ENCODE results near the gene ENAH. TPM values are rescaled to one million over a fixed set of nuclear protein-coding genes. Genes with fewer than 3 reads are reported as not detected.

Gene ENAH
- total RNA-seq, 1 donor from 2014 or later: 50.0 TPM

DNA sequence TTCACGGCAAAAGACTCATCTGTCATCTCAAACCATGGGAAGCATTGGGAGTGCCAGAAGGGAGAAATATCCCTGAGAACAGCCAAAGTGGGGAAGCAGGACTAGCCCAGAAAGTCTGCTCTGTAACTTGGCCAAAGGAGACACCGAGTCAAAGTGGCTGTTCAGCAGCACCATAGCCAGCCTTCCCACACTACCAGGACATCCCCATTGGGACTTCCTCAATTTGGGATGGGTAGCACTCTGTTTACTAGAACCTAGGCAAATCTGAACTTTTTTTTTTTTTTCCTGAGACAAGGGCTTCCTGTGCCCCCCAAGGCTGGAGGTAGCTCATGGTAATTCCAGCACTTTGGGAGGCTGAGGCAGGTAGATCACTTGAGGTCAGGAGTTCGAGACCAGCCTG, 93.0 kb downstream of the ENAH start:
- TF ChIP-seq, protein P1, sequence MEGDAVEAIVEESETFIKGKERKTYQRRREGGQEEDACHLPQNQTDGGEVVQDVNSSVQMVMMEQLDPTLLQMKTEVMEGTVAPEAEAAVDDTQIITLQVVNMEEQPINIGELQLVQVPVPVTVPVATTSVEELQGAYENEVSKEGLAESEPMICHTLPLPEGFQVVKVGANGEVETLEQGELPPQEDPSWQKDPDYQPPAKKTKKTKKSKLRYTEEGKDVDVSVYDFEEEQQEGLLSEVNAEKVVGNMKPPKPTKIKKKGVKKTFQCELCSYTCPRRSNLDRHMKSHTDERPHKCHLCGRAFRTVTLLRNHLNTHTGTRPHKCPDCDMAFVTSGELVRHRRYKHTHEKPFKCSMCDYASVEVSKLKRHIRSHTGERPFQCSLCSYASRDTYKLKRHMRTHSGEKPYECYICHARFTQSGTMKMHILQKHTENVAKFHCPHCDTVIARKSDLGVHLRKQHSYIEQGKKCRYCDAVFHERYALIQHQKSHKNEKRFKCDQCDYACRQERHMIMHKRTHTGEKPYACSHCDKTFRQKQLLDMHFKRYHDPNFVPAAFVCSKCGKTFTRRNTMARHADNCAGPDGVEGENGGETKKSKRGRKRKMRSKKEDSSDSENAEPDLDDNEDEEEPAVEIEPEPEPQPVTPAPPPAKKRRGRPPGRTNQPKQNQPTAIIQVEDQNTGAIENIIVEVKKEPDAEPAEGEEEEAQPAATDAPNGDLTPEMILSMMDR (IDR thresholded peaks at IDR 0.05; ENCODE audit: insufficient read depth, low read length, severe bottlenecking): no peak
- Histone ChIP-seq H3K4me3 (ENCODE audit: low read depth, low read length) (no peak overlapping the region), H3K27me3 (ENCODE audit: control insufficient read depth, insufficient read depth, low read length) (no peaks in the 10 kb centered on the region), H3K36me3 (ENCODE audit: control insufficient read depth, insufficient read depth, low read length) (peaks cover 1% of the 10 kb centered on the region)
- FAIRE-seq (no peak), DNase-seq (ENCODE audit: low read depth) (no peak)

DNA sequence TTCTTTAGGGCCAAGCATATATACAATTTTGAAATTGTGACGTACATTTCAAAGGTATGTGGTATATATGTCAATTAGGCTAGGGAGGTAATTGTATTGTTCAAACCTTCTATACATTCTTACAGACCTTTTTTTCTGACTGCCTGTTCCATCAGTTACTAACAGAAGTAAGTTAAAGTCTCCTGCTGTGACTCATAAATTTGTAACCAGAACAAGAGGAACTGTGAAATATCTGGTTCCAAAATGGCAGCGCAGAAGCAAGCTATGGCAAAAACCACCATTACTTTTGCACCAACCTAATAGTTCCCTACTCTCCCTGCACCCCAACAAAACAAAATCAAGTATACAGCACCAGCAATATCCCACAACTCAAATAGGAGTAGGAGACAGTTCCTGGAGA, 93.6 kb downstream of the ENAH start:
- peaks cover 1% of the 10 kb centered on the region for H3K36me3 ChIP-seq (ENCODE audit: control insufficient read depth, insufficient read depth, low read length)
- H3K27me3 ChIP-seq (ENCODE audit: control insufficient read depth, insufficient read depth, low read length): no peaks in the 10 kb centered on the region
- H3K4me3 ChIP-seq (ENCODE audit: low read depth, low read length): no peak overlapping the region
- TF ChIP-seq, protein P1 (IDR thresholded peaks at IDR 0.05; ENCODE audit: insufficient read depth, low read length, severe bottlenecking): no peak
- FAIRE-seq: no peak
- peak; percentile 12 for DNase-seq (ENCODE audit: low read depth)

DNA sequence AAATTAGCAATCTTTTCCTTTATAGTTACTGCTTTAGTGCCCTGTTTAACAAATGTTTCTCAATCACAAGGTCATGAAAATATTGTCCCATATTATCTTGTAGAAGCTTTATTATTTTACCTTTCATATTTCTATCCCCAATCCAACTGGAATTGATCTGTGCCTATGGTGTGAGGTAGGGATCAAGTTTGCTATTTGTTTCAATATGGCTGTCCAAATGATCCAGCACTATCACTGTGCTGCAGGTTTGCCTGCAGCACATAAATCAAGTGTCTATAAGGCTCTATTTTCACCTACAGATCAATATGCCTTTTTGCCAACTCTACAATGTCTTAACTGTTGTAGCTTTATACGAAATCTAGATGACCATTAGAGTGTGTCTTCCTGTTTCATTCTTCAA, 96.2 kb downstream of the ENAH start:
- no peak overlapping the region for H3K4me3 ChIP-seq (ENCODE audit: low read depth, low read length)
- FAIRE-seq (no peak), DNase-seq (ENCODE audit: low read depth) (no peak)
- TF ChIP-seq, protein P1 (IDR thresholded peaks at IDR 0.05; ENCODE audit: insufficient read depth, low read length, severe bottlenecking): no peak
- no peaks in the 10 kb centered on the region for H3K27me3 ChIP-seq (ENCODE audit: control insufficient read depth, insufficient read depth, low read length)
- peaks cover 1% of the 10 kb centered on the region for H3K36me3 ChIP-seq (ENCODE audit: control insufficient read depth, insufficient read depth, low read length)

DNA sequence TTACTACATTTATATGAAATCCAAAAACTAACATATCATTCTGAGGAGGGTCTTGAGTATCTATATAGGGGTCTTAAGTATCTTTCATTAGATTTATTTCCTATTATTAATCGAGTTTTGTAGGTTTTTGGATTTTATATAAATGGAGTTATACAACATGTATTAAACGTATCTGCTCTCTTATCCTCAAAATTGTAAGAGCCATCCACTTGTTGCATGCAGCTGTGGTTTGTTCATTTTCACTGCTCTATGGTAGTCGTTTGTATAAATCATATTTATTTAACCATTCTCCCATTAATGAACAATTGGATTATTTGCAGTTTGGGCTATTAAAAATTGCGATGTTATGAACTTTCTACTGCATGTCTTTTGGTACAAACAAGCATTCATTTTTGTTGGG, 97.1 kb downstream of the ENAH start:
- DNase-seq (ENCODE audit: low read depth): no peak
- TF ChIP-seq, protein P1 (IDR thresholded peaks at IDR 0.05; ENCODE audit: insufficient read depth, low read length, severe bottlenecking): no peak
- Histone ChIP-seq H3K27me3 (ENCODE audit: control insufficient read depth, insufficient read depth, low read length) (no peaks in the 10 kb centered on the region), H3K36me3 (ENCODE audit: control insufficient read depth, insufficient read depth, low read length) (peaks cover 1% of the 10 kb centered on the region), H3K4me3 (ENCODE audit: low read depth, low read length) (no peak overlapping the region)
- FAIRE-seq: no peak

DNA sequence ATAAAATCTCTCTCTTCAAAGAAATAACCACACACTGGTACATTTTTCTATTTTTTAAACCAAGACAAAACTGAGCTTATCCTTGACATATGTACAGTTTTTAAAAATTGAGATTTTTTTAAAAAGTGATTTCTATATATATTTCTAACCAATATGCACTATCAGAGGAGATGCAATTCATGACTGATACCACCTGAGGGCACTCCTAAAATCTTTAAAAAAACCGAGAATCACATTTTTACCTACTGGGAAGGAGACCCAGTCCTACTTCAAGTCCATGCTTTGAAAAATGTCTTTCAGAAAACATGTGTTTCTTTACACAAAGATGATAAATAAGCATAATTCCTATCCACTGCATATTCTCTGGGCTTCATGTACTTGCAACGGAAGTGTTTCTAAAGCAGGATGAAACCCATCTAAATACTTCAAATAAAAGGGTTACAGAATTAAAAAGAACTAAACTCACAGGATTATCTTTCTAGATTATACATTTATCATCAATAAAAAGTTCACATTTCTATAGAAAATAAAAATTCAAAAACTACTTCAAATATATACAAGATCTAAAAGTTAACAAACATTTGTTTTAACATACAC, 98.6 kb downstream of the ENAH start:
- Histone ChIP-seq H3K36me3 (ENCODE audit: control insufficient read depth, insufficient read depth, low read length) (no peaks in the 10 kb centered on the region), H3K27me3 (ENCODE audit: control insufficient read depth, insufficient read depth, low read length) (no peaks in the 10 kb centered on the region), H3K4me3 (ENCODE audit: low read depth, low read length) (no peak overlapping the region)
- TF ChIP-seq, protein P1 (IDR thresholded peaks at IDR 0.05; ENCODE audit: insufficient read depth, low read length, severe bottlenecking): peak; percentile 33
- no peak for FAIRE-seq
- DNase-seq (ENCODE audit: low read depth): peak; percentile 27

DNA sequence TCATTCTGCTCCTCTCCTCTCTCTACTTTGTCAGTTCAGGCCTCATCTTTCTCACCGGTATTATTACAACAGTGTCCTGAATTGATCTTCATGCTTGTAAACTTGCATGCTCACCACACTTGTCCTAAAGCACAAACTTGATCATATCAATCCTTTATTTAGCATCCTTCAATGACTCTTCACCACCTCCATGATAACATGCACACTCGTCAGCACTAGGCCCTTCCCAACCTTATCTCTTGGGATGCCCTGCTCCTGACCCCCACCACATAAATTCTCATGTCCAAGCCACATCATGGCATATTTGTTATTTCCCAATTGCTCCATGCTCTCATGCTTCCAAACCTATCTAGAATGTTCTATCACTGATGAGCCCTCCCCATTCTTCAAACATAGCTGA, 103.1 kb downstream of the ENAH start:
- DNase-seq (ENCODE audit: low read depth) (no peak), FAIRE-seq (peak; percentile 62)
- Histone ChIP-seq H3K27me3 (ENCODE audit: control insufficient read depth, insufficient read depth, low read length) (no peaks in the 10 kb centered on the region), H3K36me3 (ENCODE audit: control insufficient read depth, insufficient read depth, low read length) (no peaks in the 10 kb centered on the region), H3K4me3 (ENCODE audit: low read depth, low read length) (no peak overlapping the region)
- TF ChIP-seq, protein P1 (IDR thresholded peaks at IDR 0.05; ENCODE audit: insufficient read depth, low read length, severe bottlenecking): no peak

Data from bronchial epithelial cell (primary cell).